ENCODE results near the gene ATG2A. TPM values are rescaled to one million over a fixed set of nuclear protein-coding genes. Genes with fewer than 3 reads are reported as not detected.

The ATG2A gene
- total and polyA plus RNA-seq, 10 of the 15 experiments (the other 5 are each of a cell fraction or from before 2014, with no cell fraction given): 0.08 to 19.0 (median 4.6) TPM

GRCh38 chr11:64846998-64847666, 69.9 kb downstream of the ATG2A start (continued):
- TF ChIP-seq E4F1 (IDR thresholded peaks at IDR 0.05; ENCODE audit: borderline replicate concordance, partially characterized antibody) (no peak), CBFB (IDR thresholded peaks at IDR 0.05; ENCODE audit: low read depth) (no peak), KDM1A (IDR thresholded peaks at IDR 0.05; ENCODE audit: borderline replicate concordance) (no peak), POLR2A (IDR thresholded peaks at IDR 0.05; ENCODE audit: low read depth, low read length) (peak; percentile 36; the same call in 1 of the 2 replicates), IKZF2 (IDR thresholded peaks at IDR 0.05) (peak; percentile 79 to 81), RELA (IDR thresholded peaks at IDR 0.05; ENCODE audit: borderline replicate concordance, partially characterized antibody) (peak; percentile 74), NR2C1 (IDR thresholded peaks at IDR 0.05) (no peak), NFYA (IDR thresholded peaks at IDR 0.05; ENCODE audit: borderline replicate concordance, low read depth, low read length) (no peak), CHD4 (IDR thresholded peaks at IDR 0.05) (no peak), NFIC (IDR thresholded peaks at IDR 0.05; ENCODE audit: low read depth, low read length) (no peak), TARDBP (IDR thresholded peaks at IDR 0.05; ENCODE audit: borderline replicate concordance) (no peak), SREBF2 (IDR thresholded peaks at IDR 0.05; ENCODE audit: low read length) (no peak), POLR2AphosphoS5 (IDR thresholded peaks at IDR 0.05; ENCODE audit: low read length) (no peak; the same call in 1 of the 2 replicates), EP300 (IDR thresholded peaks at IDR 0.05; ENCODE audit: borderline replicate concordance in 1 of 2, control insufficient read depth in 1 of 2, low read depth in 2 of 2, low read length in 2 of 2) (no peak), EED (IDR thresholded peaks at IDR 0.05; ENCODE audit: low read depth) (peak; percentile 87), CBX3 (IDR thresholded peaks at IDR 0.05; ENCODE audit: borderline replicate concordance, low read depth) (no peak), ZNF384 (IDR thresholded peaks at IDR 0.05; ENCODE audit: borderline replicate concordance, low read depth, low read length) (no peak), KLF5 (IDR thresholded peaks at IDR 0.05; ENCODE audit: partially characterized antibody) (no peak), LARP7 (IDR thresholded peaks at IDR 0.05) (0 out of 2 replicates have a peak, but pooled peaks have one; percentile 49), RBBP5 (conservative IDR thresholded peaks at IDR 0.05) (no peak), TCF7 (IDR thresholded peaks at IDR 0.05; ENCODE audit: borderline replicate concordance) (no peak)
- TF ChIP-seq, protein P1, sequence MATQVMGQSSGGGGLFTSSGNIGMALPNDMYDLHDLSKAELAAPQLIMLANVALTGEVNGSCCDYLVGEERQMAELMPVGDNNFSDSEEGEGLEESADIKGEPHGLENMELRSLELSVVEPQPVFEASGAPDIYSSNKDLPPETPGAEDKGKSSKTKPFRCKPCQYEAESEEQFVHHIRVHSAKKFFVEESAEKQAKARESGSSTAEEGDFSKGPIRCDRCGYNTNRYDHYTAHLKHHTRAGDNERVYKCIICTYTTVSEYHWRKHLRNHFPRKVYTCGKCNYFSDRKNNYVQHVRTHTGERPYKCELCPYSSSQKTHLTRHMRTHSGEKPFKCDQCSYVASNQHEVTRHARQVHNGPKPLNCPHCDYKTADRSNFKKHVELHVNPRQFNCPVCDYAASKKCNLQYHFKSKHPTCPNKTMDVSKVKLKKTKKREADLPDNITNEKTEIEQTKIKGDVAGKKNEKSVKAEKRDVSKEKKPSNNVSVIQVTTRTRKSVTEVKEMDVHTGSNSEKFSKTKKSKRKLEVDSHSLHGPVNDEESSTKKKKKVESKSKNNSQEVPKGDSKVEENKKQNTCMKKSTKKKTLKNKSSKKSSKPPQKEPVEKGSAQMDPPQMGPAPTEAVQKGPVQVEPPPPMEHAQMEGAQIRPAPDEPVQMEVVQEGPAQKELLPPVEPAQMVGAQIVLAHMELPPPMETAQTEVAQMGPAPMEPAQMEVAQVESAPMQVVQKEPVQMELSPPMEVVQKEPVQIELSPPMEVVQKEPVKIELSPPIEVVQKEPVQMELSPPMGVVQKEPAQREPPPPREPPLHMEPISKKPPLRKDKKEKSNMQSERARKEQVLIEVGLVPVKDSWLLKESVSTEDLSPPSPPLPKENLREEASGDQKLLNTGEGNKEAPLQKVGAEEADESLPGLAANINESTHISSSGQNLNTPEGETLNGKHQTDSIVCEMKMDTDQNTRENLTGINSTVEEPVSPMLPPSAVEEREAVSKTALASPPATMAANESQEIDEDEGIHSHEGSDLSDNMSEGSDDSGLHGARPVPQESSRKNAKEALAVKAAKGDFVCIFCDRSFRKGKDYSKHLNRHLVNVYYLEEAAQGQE (IDR thresholded peaks at IDR 0.05; ENCODE audit: low read depth, low read length): no peak
- TF ChIP-seq, protein P2, sequence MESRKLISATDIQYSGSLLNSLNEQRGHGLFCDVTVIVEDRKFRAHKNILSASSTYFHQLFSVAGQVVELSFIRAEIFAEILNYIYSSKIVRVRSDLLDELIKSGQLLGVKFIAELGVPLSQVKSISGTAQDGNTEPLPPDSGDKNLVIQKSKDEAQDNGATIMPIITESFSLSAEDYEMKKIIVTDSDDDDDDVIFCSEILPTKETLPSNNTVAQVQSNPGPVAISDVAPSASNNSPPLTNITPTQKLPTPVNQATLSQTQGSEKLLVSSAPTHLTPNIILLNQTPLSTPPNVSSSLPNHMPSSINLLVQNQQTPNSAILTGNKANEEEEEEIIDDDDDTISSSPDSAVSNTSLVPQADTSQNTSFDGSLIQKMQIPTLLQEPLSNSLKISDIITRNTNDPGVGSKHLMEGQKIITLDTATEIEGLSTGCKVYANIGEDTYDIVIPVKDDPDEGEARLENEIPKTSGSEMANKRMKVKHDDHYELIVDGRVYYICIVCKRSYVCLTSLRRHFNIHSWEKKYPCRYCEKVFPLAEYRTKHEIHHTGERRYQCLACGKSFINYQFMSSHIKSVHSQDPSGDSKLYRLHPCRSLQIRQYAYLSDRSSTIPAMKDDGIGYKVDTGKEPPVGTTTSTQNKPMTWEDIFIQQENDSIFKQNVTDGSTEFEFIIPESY (IDR thresholded peaks at IDR 0.05): no peak
- TF ChIP-seq, protein P3, sequence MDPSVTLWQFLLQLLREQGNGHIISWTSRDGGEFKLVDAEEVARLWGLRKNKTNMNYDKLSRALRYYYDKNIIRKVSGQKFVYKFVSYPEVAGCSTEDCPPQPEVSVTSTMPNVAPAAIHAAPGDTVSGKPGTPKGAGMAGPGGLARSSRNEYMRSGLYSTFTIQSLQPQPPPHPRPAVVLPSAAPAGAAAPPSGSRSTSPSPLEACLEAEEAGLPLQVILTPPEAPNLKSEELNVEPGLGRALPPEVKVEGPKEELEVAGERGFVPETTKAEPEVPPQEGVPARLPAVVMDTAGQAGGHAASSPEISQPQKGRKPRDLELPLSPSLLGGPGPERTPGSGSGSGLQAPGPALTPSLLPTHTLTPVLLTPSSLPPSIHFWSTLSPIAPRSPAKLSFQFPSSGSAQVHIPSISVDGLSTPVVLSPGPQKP (IDR thresholded peaks at IDR 0.05; ENCODE audit: low read depth, low read length): no peak
